OCI-LY3 (cell line): Measurements from ENCODE around the gene MON1B.

Experiments used
- CTCF ChIP-seq: fragments of 200-600, 300-600 bp; sonication (generic); IDR thresholded peaks from 2 replicates; pipeline ENCODE4 v1.5.1; 2014; ENCODE audit warnings: antibody characterized with exemption, low read length, low read depth
- EZH2phosphoT487 ChIP-seq: fragments of 200-600 bp; shearing (Covaris generic); IDR thresholded peaks from 2 replicates; pipeline ENCODE4 v1.6.1; 2018; ENCODE audit warnings: antibody characterized with exemption, mixed run types, low read depth

GRCh38 chr16:77148121-77148520 lies 42.9 kb upstream of the MON1B start:
- no peak for TF ChIP-seq CTCF
- TF ChIP-seq EZH2phosphoT487, result no peak
